Neural crest cell (in vitro differentiated cells): ENCODE measurements around the gene ZNF516. TPM values are rescaled to one million over a fixed set of nuclear protein-coding genes. Genes with fewer than 3 reads are reported as not detected.

ENCODE experiments used
- DNase-seq: peaks from one replicate; pipeline ENCODE4 v3.0.0; 2021; ENCODE audit warnings: low read depth, mixed read lengths, low spot score
- H3K27ac Mint-ChIP-seq: one replicate; pipeline ENCODE4 v1.8.0; 2021; ENCODE audit warnings: mild to moderate bottlenecking, mixed read lengths; ENCODE audit not compliant: unreplicated experiment
- H3K27me3 Mint-ChIP-seq: 2 replicates; pipeline ENCODE4 v1.8.0; 2021; ENCODE audit warnings: low read depth, mild to moderate bottlenecking, mixed read lengths
- H3K36me3 Mint-ChIP-seq: 2 replicates; pipeline ENCODE4 v1.8.0; 2021; ENCODE audit warnings: low read depth, mild to moderate bottlenecking, mixed read lengths
- H3K4me1 Mint-ChIP-seq: 2 replicates; pipeline ENCODE4 v1.8.0; 2021; ENCODE audit warnings: mixed read lengths
- H3K4me3 Mint-ChIP-seq: one replicate; pipeline ENCODE4 v1.8.0; 2021; ENCODE audit warnings: mild to moderate bottlenecking, mixed read lengths
- H3K9me3 Mint-ChIP-seq: 2 replicates; pipeline ENCODE4 v1.8.0; 2021; ENCODE audit warnings: mixed read lengths
- total RNA-seq: library from RNA; stranded (reverse); gene quantifications from 2 replicates; pipeline ENCODE4 v1.2.1, GENCODE V29; 2021
- TF ChIP-seq, protein P1 (sequence below): fragments of 200-600 bp; sonication (generic); conservative IDR thresholded peaks from 2 replicates; pipeline ENCODE4 v1.5.0; 2021; ENCODE audit warnings: antibody characterized with exemption, mild to moderate bottlenecking

ZNF516 gene
- total RNA-seq, 1 donor from 2014 or later, result 91.2 TPM

- TF ChIP-seq, protein P1, sequence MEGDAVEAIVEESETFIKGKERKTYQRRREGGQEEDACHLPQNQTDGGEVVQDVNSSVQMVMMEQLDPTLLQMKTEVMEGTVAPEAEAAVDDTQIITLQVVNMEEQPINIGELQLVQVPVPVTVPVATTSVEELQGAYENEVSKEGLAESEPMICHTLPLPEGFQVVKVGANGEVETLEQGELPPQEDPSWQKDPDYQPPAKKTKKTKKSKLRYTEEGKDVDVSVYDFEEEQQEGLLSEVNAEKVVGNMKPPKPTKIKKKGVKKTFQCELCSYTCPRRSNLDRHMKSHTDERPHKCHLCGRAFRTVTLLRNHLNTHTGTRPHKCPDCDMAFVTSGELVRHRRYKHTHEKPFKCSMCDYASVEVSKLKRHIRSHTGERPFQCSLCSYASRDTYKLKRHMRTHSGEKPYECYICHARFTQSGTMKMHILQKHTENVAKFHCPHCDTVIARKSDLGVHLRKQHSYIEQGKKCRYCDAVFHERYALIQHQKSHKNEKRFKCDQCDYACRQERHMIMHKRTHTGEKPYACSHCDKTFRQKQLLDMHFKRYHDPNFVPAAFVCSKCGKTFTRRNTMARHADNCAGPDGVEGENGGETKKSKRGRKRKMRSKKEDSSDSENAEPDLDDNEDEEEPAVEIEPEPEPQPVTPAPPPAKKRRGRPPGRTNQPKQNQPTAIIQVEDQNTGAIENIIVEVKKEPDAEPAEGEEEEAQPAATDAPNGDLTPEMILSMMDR, result no peak
- Mint-ChIP-seq H3K9me3 (no peaks in the 10 kb centered on the region), H3K36me3 (peaks cover 31% of the 10 kb centered on the region), H3K4me3 (peak overlapping the region; percentile 83), H3K27me3 (peaks cover 4% of the 10 kb centered on the region), H3K27ac (no peak overlapping the region), H3K4me1 (peaks cover 35% of the 10 kb centered on the region)
- no peak for DNase-seq
Observed at GRCh38 chr18:76391746-76392145, 103.3 kb downstream of the ZNF516 start.

GRCh38 chr18:76391038-76391437 is 104.0 kb downstream of the ZNF516 start:
- no peak overlapping the region for H3K4me3 Mint-ChIP-seq
- TF ChIP-seq, protein P1, result no peak

DNA sequence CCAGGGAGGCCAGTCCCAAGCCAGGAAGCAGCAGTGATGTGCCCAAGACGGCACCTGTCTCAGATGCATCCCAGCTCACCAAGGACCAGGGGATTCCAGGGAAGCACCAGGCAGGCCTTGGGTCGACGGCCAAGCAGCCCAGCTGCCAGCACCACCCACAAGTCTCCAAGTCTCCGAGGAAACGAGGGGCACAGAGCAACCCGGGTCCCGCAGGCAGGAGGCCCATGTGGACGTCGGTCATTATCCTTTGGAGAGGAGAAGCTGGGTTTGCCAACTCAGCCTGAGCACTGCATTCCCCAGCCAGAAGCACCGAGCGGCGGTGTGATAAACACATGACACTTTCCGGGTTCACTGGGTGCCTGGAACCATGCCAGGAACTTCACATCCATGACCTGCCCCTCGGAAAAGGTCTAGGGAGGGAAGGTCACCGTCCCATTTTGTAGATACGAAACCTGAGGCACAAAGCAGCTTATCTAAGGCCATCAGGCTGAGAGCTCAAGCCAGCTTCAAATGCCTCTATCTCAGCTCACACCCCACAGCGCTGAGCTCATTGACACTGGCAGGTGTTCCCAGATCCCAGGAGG is 104.5 kb downstream of the ZNF516 start:
- Mint-ChIP-seq H3K4me1 (peaks cover 39% of the 10 kb centered on the region), H3K36me3 (peaks cover 29% of the 10 kb centered on the region), H3K9me3 (no peaks in the 10 kb centered on the region), H3K27ac (no peak overlapping the region), H3K4me3 (no peak overlapping the region), H3K27me3 (peaks cover 4% of the 10 kb centered on the region)
- no peak for DNase-seq
- TF ChIP-seq, protein P1, result no peak

More at GRCh38 chr18:76391038-76391437, 104.0 kb downstream of the ZNF516 start:
- Mint-ChIP-seq H3K27me3 (peaks cover 4% of the 10 kb centered on the region), H3K27ac (no peak overlapping the region), H3K36me3 (peaks cover 29% of the 10 kb centered on the region), H3K4me1 (peaks cover 35% of the 10 kb centered on the region), H3K9me3 (no peaks in the 10 kb centered on the region)
- no peak for DNase-seq

GRCh38 chr18:76389716-76390115 is 105.3 kb downstream of the ZNF516 start:
- Mint-ChIP-seq H3K9me3 (no peaks in the 10 kb centered on the region), H3K36me3 (peaks cover 29% of the 10 kb centered on the region), H3K4me1 (peaks cover 32% of the 10 kb centered on the region), H3K27ac (no peak overlapping the region), H3K4me3 (no peak overlapping the region), H3K27me3 (peaks cover 4% of the 10 kb centered on the region)
- DNase-seq, result no peak
- TF ChIP-seq, protein P1, result no peak

- H3K36me3 Mint-ChIP-seq, result peaks cover 29% of the 10 kb centered on the region
- peaks cover 4% of the 10 kb centered on the region for H3K27me3 Mint-ChIP-seq
- no peak overlapping the region for H3K27ac Mint-ChIP-seq
- TF ChIP-seq, protein P1, result no peak
- DNase-seq, result no peak
- H3K4me3 Mint-ChIP-seq, result no peak overlapping the region
- H3K4me1 Mint-ChIP-seq, result peaks cover 31% of the 10 kb centered on the region
- no peaks in the 10 kb centered on the region for H3K9me3 Mint-ChIP-seq
Observed at GRCh38 chr18:76388891-76389423, 106.1 kb downstream of the ZNF516 start.
